ENCODE results near the gene DAAM1. TPM values are rescaled to one million over a fixed set of nuclear protein-coding genes. Genes with fewer than 3 reads are reported as not detected.
A peak's percentile ranks its signal among the peaks of the same experiment; 100 is the strongest.

Gene DAAM1
- total and polyA plus RNA-seq, 8 donors: 5.8 to 204 (median 31.3) TPM

DNA sequence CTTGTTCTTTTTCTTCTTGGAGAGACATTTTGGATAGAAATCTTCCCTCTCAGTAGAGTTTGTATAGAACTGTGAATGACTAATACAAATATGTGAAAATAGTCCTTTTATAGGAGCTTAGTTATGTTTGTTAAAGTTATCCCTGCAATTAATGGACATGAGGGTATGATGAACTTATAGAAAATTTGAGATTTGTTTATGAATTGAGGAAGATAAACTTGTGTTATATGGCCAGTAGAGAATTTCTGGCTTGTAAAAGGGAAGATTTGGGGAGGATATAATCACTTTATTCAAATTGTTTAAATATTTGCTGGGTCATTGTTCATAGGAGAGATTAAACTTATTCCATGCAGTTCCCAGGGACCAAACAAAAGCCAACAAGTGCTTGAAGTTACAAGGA lies 119.6 kb downstream of the DAAM1 start:
- H3K27me3 ChIP-seq: no peaks in the 10 kb centered on the region
- H3K9me3 ChIP-seq: no peaks in the 10 kb centered on the region
- peaks cover 0 to 40% (median 14%) of the 10 kb centered on the region in 4 donors for H3K4me1 ChIP-seq
- no peaks in the 10 kb centered on the region for H3K36me3 ChIP-seq
- H3K4me3 ChIP-seq: no peak overlapping the region
- DNase-seq: no peak
- TF ChIP-seq POLR2A (IDR thresholded peaks at IDR 0.05) (no peak), POLR2AphosphoS5 (IDR thresholded peaks at IDR 0.05) (no peak), EP300 (IDR thresholded peaks at IDR 0.05) (no peak)
- TF ChIP-seq, protein P1, sequence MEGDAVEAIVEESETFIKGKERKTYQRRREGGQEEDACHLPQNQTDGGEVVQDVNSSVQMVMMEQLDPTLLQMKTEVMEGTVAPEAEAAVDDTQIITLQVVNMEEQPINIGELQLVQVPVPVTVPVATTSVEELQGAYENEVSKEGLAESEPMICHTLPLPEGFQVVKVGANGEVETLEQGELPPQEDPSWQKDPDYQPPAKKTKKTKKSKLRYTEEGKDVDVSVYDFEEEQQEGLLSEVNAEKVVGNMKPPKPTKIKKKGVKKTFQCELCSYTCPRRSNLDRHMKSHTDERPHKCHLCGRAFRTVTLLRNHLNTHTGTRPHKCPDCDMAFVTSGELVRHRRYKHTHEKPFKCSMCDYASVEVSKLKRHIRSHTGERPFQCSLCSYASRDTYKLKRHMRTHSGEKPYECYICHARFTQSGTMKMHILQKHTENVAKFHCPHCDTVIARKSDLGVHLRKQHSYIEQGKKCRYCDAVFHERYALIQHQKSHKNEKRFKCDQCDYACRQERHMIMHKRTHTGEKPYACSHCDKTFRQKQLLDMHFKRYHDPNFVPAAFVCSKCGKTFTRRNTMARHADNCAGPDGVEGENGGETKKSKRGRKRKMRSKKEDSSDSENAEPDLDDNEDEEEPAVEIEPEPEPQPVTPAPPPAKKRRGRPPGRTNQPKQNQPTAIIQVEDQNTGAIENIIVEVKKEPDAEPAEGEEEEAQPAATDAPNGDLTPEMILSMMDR (IDR thresholded peaks at IDR 0.05): no peak
- intact Hi-C loops (cut with DNase I; ENCODE audit: low total_unique reads): no loop called here
- no peak overlapping the region for H3K27ac ChIP-seq

DNA sequence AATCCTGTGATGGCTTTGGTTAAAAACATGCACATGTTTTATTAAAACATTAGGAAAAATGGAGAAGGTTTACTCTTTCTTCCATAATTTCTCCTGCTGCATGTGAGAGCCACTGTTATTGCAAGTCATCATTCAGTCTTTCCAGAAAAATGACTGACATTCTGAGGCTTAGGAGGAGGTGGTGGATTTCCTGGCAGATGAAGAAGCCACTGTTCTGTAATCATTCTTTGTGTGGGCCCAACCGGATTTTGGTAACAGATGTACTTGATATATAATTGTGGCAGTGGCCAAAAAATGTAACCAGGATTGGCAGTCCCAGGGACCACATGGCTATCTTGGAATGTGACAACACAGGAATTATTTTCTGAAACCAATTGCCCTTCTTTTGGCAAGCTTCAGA lies 120.2 kb downstream of the DAAM1 start:
- Histone ChIP-seq H3K4me3 (no peak overlapping the region), H3K9me3 (no peaks in the 10 kb centered on the region), H3K4me1 (peaks cover 0 to 46% (median 17%) of the 10 kb centered on the region in 4 donors), H3K27me3 (no peaks in the 10 kb centered on the region), H3K27ac (peak overlapping the region in 1 of 5 donors; percentile 13), H3K36me3 (no peaks in the 10 kb centered on the region)
- intact Hi-C loops (cut with DNase I; ENCODE audit: low total_unique reads): no loop called here
- TF ChIP-seq POLR2AphosphoS5 (IDR thresholded peaks at IDR 0.05): no peak
- no peak for TF ChIP-seq EP300 (IDR thresholded peaks at IDR 0.05)
- TF ChIP-seq, protein P1 (IDR thresholded peaks at IDR 0.05): no peak
- TF ChIP-seq POLR2A (IDR thresholded peaks at IDR 0.05): no peak
- no peak for DNase-seq
- 20 to 69% (median 47%) methylated on average over 1 of the region's 1 CpG for WGBS, 5 donors

DNA sequence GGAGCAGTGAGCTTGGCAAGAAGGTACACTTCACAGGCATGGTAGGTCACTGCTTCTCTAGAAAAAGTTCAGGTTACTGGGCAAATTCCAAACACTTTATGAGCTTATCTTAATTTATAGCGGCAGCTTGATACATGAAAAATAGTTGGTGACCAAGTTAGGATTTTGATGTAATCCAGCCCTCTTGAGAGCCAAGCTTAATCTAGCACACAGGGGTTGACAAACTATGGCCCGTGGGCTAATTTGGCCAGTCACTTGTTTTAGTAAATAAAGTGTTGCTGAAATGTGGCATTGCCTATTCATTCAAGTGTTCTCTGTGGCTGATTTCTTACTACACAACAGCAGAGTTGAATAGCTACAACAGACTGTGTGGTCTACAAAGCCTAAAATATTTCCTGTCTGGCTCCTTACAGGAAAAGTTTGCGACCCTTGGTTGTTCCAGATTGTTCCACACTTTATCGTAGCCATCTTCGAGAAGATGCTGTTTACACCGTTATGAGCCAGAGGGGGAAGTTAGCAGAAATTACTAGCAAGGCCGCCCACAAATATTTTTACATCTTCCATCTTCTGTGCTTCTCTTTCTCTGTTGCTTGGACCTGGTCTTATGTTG lies 120.9 kb downstream of the DAAM1 start:
- Histone ChIP-seq H3K27me3 (no peaks in the 10 kb centered on the region), H3K36me3 (no peaks in the 10 kb centered on the region), H3K9me3 (no peaks in the 10 kb centered on the region), H3K4me1 (peaks cover 0 to 51% (median 20%) of the 10 kb centered on the region in 4 donors), H3K27ac (peak overlapping the region in 1 of 5 donors; percentile 13), H3K4me3 (no peak overlapping the region)
- WGBS, 5 donors: 71 to 77% (median 73%) methylated on average over 7 of the region's 7 CpGs
- intact Hi-C loops (cut with DNase I; ENCODE audit: low total_unique reads): no loop called here
- DNase-seq: no peak
- TF ChIP-seq POLR2A (IDR thresholded peaks at IDR 0.05) (no peak), EP300 (IDR thresholded peaks at IDR 0.05) (no peak), POLR2AphosphoS5 (IDR thresholded peaks at IDR 0.05) (no peak)
- TF ChIP-seq, protein P1 (IDR thresholded peaks at IDR 0.05): no peak

DNA sequence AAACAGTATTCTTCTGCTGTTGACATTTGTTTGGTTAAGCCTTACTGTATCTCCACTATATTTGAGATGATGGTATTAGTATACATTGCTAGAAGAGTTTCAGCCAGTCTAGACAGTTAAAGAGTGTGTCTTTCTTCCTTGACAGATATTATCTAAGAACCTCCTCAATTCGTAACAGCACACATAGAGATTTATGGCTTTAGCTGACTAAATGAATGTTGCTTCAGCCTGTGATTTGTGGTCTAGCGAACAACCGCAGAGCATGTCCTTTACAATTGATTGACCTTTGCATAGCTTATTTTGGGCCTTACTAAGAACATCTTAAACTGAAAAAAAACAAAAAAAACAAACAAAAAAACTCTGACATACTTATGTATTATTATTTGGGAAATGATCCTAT lies 122.2 kb downstream of the DAAM1 start:
- Histone ChIP-seq H3K36me3 (no peaks in the 10 kb centered on the region), H3K4me1 (peaks cover 0 to 49% (median 17%) of the 10 kb centered on the region in 4 donors), H3K9me3 (no peaks in the 10 kb centered on the region), H3K4me3 (no peak overlapping the region), H3K27me3 (no peaks in the 10 kb centered on the region), H3K27ac (no peak overlapping the region)
- no peak for DNase-seq
- intact Hi-C loops (cut with DNase I; ENCODE audit: low total_unique reads): no loop called here
- 82 to 92% (median 86%) methylated on average over 3 of the region's 3 CpGs for WGBS, 5 donors
- TF ChIP-seq EP300 (IDR thresholded peaks at IDR 0.05) (no peak), POLR2A (IDR thresholded peaks at IDR 0.05) (no peak), POLR2AphosphoS5 (IDR thresholded peaks at IDR 0.05) (no peak)
- TF ChIP-seq, protein P1 (IDR thresholded peaks at IDR 0.05): no peak
